H1 (cell line): Measurements from ENCODE around the gene PGM1.

ENCODE experiments used
- CEBPB ChIP-seq: IDR thresholded peaks from 2 replicates; pipeline ENCODE4 v1.6.1; 2012; ENCODE audit warnings: low read depth, low read length
- CHD2 ChIP-seq: IDR thresholded peaks from 2 replicates; pipeline ENCODE4 v1.6.1; 2012; ENCODE audit warnings: low read length, improper control_type of control experiment
- CREB1 ChIP-seq: IDR thresholded peaks from 2 replicates; pipeline ENCODE4 v1.6.1; 2012; ENCODE audit warnings: inconsistent platforms
- EP300 ChIP-seq, 2 experiments: IDR thresholded peaks; 1 replicate in 1 of 2; 2 replicates in 1 of 2; pipeline ENCODE4 v1.6.1; 2011 to 2012; ENCODE audit warnings: low read depth in 2 of 2, low read length in 2 of 2, mild to moderate bottlenecking in 2 of 2, borderline replicate concordance in 1 of 2, inconsistent platforms in 1 of 2, moderate library complexity in 1 of 2
- JUN ChIP-seq: IDR thresholded peaks from 2 replicates; pipeline ENCODE4 v1.6.1; 2011; ENCODE audit warnings: low read depth, mild to moderate bottlenecking, improper control_type of control experiment, low read length
- POLR2A ChIP-seq, 2 experiments: IDR thresholded peaks; 1 replicate in 1 of 2; 2 replicates in 1 of 2; pipeline ENCODE4 v1.6.1; 2011; ENCODE audit warnings: low read depth in 2 of 2, low read length in 2 of 2, mild to moderate bottlenecking in 2 of 2; ENCODE audit errors: control extremely low read depth in 1 of 2
- RBBP5 ChIP-seq: IDR thresholded peaks from 2 replicates; pipeline ENCODE4 v1.7.1; 2012; ENCODE audit warnings: low read depth, mild to moderate bottlenecking, inconsistent platforms, low read length, moderate library complexity, borderline replicate concordance
- SUZ12 ChIP-seq: fragments of 200-600 bp; sonication (generic); IDR thresholded peaks from 2 replicates; pipeline ENCODE4 v1.6.1; 2012; ENCODE audit warnings: mild to moderate bottlenecking, inconsistent platforms, low read length, moderate library complexity, mixed read lengths
- YY1 ChIP-seq: IDR thresholded peaks from 2 replicates; pipeline ENCODE4 v1.6.1; 2011; ENCODE audit warnings: low read depth, mild to moderate bottlenecking, low read length
- TF ChIP-seq, protein P1 (sequence below): IDR thresholded peaks from 2 replicates; pipeline ENCODE4 v1.6.1; 2012; ENCODE audit warnings: low read length, inconsistent platforms
- TF ChIP-seq, protein P2 (sequence below): IDR thresholded peaks from 2 replicates; pipeline ENCODE4 v1.6.1; 2012; ENCODE audit warnings: inconsistent platforms
- TF ChIP-seq, protein P3 (sequence below), 3 experiments: IDR thresholded peaks; 1 replicate in 2 of 3; 2 replicates in 1 of 3; pipeline versions ENCODE4 v1.5.1 to v1.6.1; 2011; ENCODE audit warnings: low read length in 3 of 3, mild to moderate bottlenecking in 3 of 3, inconsistent platforms in 2 of 3, low read depth in 1 of 3, moderate library complexity in 1 of 3; ENCODE audit not compliant: insufficient read depth in 1 of 3; ENCODE audit errors: control extremely low read depth in 1 of 3
- TF ChIP-seq, protein P4 (sequence below): IDR thresholded peaks from 2 replicates; pipeline ENCODE4 v1.6.1; 2011; ENCODE audit warnings: low read depth, mild to moderate bottlenecking, low read length; ENCODE audit not compliant: insufficient read depth

DNA sequence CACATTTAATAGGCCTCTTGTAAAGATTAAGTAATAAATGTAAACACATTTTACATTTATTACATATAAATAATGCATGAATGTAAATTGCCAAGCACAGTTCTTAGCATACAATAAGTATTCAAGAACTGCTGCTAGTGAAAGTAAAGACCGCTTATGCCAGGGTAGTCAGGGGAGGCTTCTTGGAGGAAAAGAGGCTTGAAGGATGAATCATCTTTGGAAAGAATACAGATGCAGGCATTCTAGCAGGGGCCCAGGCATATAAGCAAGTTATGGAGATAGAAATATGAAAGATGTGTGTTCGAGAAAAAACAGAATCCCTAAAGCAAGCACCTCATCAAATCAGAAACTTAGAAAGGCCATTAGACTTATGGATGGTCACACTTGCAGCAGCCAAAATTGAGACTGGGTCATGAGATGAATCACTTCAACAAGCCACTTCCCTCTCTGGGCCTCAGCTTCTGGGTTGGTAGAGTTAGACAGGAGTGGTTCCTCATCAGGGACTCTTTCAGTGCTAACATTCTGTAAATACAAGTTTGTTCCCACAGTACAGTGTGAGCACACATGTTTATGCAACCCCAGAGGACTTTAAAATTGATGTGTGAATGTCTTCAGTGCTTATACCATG is 100.8 kb downstream of the PGM1 start:
- no peak for TF ChIP-seq CREB1
- TF ChIP-seq, protein P1, sequence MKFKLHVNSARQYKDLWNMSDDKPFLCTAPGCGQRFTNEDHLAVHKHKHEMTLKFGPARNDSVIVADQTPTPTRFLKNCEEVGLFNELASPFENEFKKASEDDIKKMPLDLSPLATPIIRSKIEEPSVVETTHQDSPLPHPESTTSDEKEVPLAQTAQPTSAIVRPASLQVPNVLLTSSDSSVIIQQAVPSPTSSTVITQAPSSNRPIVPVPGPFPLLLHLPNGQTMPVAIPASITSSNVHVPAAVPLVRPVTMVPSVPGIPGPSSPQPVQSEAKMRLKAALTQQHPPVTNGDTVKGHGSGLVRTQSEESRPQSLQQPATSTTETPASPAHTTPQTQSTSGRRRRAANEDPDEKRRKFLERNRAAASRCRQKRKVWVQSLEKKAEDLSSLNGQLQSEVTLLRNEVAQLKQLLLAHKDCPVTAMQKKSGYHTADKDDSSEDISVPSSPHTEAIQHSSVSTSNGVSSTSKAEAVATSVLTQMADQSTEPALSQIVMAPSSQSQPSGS: no peak
- no peak for TF ChIP-seq CHD2
- no peak for TF ChIP-seq EP300 (IDR thresholded peaks at IDR 0.05; ENCODE audit: borderline replicate concordance in 1 of 2, low read depth in 2 of 2, low read length in 2 of 2)
- TF ChIP-seq, protein P2, sequence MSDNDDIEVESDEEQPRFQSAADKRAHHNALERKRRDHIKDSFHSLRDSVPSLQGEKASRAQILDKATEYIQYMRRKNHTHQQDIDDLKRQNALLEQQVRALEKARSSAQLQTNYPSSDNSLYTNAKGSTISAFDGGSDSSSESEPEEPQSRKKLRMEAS: no peak
- TF ChIP-seq CEBPB: no peak
- no peak for TF ChIP-seq POLR2A (IDR thresholded peaks at IDR 0.05; ENCODE audit: control extremely low read depth in 1 of 2, low read depth in 2 of 2, low read length in 2 of 2)
- no peak for TF ChIP-seq JUN
- no peak for TF ChIP-seq RBBP5
- TF ChIP-seq YY1: no peak
- TF ChIP-seq, protein P3, sequence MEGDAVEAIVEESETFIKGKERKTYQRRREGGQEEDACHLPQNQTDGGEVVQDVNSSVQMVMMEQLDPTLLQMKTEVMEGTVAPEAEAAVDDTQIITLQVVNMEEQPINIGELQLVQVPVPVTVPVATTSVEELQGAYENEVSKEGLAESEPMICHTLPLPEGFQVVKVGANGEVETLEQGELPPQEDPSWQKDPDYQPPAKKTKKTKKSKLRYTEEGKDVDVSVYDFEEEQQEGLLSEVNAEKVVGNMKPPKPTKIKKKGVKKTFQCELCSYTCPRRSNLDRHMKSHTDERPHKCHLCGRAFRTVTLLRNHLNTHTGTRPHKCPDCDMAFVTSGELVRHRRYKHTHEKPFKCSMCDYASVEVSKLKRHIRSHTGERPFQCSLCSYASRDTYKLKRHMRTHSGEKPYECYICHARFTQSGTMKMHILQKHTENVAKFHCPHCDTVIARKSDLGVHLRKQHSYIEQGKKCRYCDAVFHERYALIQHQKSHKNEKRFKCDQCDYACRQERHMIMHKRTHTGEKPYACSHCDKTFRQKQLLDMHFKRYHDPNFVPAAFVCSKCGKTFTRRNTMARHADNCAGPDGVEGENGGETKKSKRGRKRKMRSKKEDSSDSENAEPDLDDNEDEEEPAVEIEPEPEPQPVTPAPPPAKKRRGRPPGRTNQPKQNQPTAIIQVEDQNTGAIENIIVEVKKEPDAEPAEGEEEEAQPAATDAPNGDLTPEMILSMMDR (IDR thresholded peaks at IDR 0.05; ENCODE audit: control extremely low read depth in 1 of 3, insufficient read depth in 1 of 3, low read depth in 1 of 3, low read length in 3 of 3): no peak
- TF ChIP-seq, protein P4, sequence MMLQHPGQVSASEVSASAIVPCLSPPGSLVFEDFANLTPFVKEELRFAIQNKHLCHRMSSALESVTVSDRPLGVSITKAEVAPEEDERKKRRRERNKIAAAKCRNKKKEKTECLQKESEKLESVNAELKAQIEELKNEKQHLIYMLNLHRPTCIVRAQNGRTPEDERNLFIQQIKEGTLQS: no peak
- no peak for TF ChIP-seq SUZ12
